Measurements from ENCODE around the gene IL17RC. TPM values are rescaled to one million over a fixed set of nuclear protein-coding genes. Genes with fewer than 3 reads are reported as not detected.
"Not testable (repeated sequence)": the region's sequence is repeated elsewhere in the genome, so short reads cannot be mapped to it uniquely, and the experiment has no call there.

The IL17RC gene
- total and polyA plus RNA-seq, 2 donors (not counting 3 experiments of a cell fraction or from before 2014, with no cell fraction given) = 18.7 to 19.9 TPM

DNA sequence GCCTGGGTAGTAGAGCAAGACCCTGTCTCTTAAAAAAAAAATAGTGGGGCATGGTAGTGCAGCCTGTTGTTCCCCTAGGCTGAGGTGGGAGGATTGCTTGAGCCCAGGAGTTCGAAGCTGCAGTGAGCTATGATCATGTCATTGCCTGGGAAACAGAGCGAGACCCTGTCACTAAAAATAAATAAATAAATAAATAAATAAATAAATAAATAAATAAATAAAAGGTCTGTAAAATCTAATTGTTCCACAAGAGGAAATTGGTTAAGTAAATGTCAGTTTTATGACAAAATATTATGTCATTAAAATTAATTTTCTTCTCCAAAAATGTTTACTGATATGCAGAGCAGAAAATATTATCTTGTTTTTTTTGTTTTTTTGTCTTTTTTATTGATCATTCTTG is 22.1 kb downstream of the IL17RC start:
- FAIRE-seq (no peak), DNase-seq (ENCODE audit: low read depth, low spot score) (no peak)
- Histone ChIP-seq H3K36me3 (ENCODE audit: control insufficient read depth in 2 of 2, extremely low read depth in 1 of 2, insufficient read depth in 2 of 2, low read length in 2 of 2) (peaks cover 2 to 9% of the 10 kb centered on the region in 2 experiments), H2AFZ (ENCODE audit: low read depth, low read length) (no peak overlapping the region), H3K79me2 (ENCODE audit: control insufficient read depth, insufficient read depth, low read length) (no peaks in the 10 kb centered on the region), H3K27me3 (ENCODE audit: control insufficient read depth in 2 of 2, insufficient read depth in 2 of 2, low read length in 2 of 2) (no peaks in the 10 kb centered on the region), H3K9me1 (replicated peaks; ENCODE audit: control insufficient read depth, extremely low read depth, insufficient read depth, low read length) (no peaks in the 10 kb centered on the region), H3K9ac (replicated peaks; ENCODE audit: extremely low read depth, insufficient read depth, low read length) (no peak overlapping the region), H4K20me1 (replicated peaks; ENCODE audit: control insufficient read depth, extremely low read depth, insufficient read depth, low read length) (no peaks in the 10 kb centered on the region), H3K4me2 (ENCODE audit: insufficient read depth, low read length) (no peak overlapping the region), H3K9me3 (replicated peaks; ENCODE audit: control insufficient read depth, insufficient read depth, low read length) (no peaks in the 10 kb centered on the region), H3K4me1 (ENCODE audit: control insufficient read depth, extremely low read depth, insufficient read depth, low read length) (peaks cover 8% of the 10 kb centered on the region), H3K27ac (ENCODE audit: insufficient read depth, low read depth, low read length) (no peak overlapping the region), H3K4me3 (replicated peaks in 1 of 3; ENCODE audit: insufficient read depth in 1 of 3, low read depth in 1 of 3, low read length in 3 of 3) (no peak overlapping the region)
- intact Hi-C loops (cut with micrococcal nuclease) = loop anchor here (10.0 kb wide), 2 partner anchors 434 to 796 kb away; no protein-coding TSS in a partner anchor
- dilution Hi-C loops (cut with MboI; ENCODE audit: extremely low pct_ligation_motif_present, low sequenced_read_pairs) = no loop called here
- ChIA-PET CTCF (interaction anchor here (1.1 kb wide), 1 partner anchor 8 kb away, joined by 5 read pairs; no protein-coding TSS in a partner anchor), POLR2A (no interaction called here)
- TF ChIP-seq POLR2AphosphoS5 (IDR thresholded peaks at IDR 0.05; ENCODE audit: insufficient read depth, low read depth, low read length) (no peak), EZH2 (IDR thresholded peaks at IDR 0.05; ENCODE audit: borderline replicate concordance, low read depth, low read length, severe bottlenecking) (no peak), POLR2A (IDR thresholded peaks at IDR 0.05; ENCODE audit: low read depth, low read length) (no peak), FOS (IDR thresholded peaks at IDR 0.05; ENCODE audit: borderline replicate concordance, insufficient read depth, low read length) (no peak), MYC (IDR thresholded peaks at IDR 0.05; ENCODE audit: low read depth, low read length) (no peak), JUN (IDR thresholded peaks at IDR 0.05; ENCODE audit: borderline replicate concordance, insufficient read depth, insufficient read length, low read depth) (no peak), GATA2 (IDR thresholded peaks at IDR 0.05; ENCODE audit: insufficient read depth, insufficient read length, low read depth, low read length) (no peak)
- TF ChIP-seq, protein P1, sequence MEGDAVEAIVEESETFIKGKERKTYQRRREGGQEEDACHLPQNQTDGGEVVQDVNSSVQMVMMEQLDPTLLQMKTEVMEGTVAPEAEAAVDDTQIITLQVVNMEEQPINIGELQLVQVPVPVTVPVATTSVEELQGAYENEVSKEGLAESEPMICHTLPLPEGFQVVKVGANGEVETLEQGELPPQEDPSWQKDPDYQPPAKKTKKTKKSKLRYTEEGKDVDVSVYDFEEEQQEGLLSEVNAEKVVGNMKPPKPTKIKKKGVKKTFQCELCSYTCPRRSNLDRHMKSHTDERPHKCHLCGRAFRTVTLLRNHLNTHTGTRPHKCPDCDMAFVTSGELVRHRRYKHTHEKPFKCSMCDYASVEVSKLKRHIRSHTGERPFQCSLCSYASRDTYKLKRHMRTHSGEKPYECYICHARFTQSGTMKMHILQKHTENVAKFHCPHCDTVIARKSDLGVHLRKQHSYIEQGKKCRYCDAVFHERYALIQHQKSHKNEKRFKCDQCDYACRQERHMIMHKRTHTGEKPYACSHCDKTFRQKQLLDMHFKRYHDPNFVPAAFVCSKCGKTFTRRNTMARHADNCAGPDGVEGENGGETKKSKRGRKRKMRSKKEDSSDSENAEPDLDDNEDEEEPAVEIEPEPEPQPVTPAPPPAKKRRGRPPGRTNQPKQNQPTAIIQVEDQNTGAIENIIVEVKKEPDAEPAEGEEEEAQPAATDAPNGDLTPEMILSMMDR (IDR thresholded peaks at IDR 0.05; ENCODE audit: extremely low read depth in 1 of 2, insufficient read depth in 1 of 2, low read depth in 1 of 2, low read length in 2 of 2) = no peak
- TF ChIP-seq, protein P2, sequence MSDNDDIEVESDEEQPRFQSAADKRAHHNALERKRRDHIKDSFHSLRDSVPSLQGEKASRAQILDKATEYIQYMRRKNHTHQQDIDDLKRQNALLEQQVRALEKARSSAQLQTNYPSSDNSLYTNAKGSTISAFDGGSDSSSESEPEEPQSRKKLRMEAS (IDR thresholded peaks at IDR 0.05; ENCODE audit: insufficient read depth, insufficient read length) = no peak
- BruUV-seq (replicated peaks) = no TSS peak

- H3K9me1 ChIP-seq (replicated peaks; ENCODE audit: control insufficient read depth, extremely low read depth, insufficient read depth, low read length); H3K79me2 ChIP-seq (ENCODE audit: control insufficient read depth, insufficient read depth, low read length); BruUV-seq (replicated peaks); H3K27me3 ChIP-seq (ENCODE audit: control insufficient read depth in 2 of 2, insufficient read depth in 2 of 2, low read length in 2 of 2); H3K4me2 ChIP-seq (ENCODE audit: insufficient read depth, low read length); H4K20me1 ChIP-seq (replicated peaks; ENCODE audit: control insufficient read depth, extremely low read depth, insufficient read depth, low read length); H2AFZ ChIP-seq (ENCODE audit: low read depth, low read length); DNase-seq (ENCODE audit: low read depth, low spot score); FAIRE-seq; H3K27ac ChIP-seq (ENCODE audit: insufficient read depth, low read depth, low read length); CTCF ChIA-PET; H3K4me1 ChIP-seq (ENCODE audit: control insufficient read depth, extremely low read depth, insufficient read depth, low read length); POLR2A ChIA-PET; H3K36me3 ChIP-seq (ENCODE audit: control insufficient read depth in 2 of 2, extremely low read depth in 1 of 2, insufficient read depth in 2 of 2, low read length in 2 of 2); dilution Hi-C loops (cut with MboI; ENCODE audit: extremely low pct_ligation_motif_present, low sequenced_read_pairs); H3K9ac ChIP-seq (replicated peaks; ENCODE audit: extremely low read depth, insufficient read depth, low read length); H3K9me3 ChIP-seq (replicated peaks; ENCODE audit: control insufficient read depth, insufficient read depth, low read length); H3K4me3 ChIP-seq (replicated peaks in 1 of 3; ENCODE audit: insufficient read depth in 1 of 3, low read depth in 1 of 3, low read length in 3 of 3): not testable (repeated sequence)
- intact Hi-C loops (cut with micrococcal nuclease) = loop anchor here (10.0 kb wide), 2 partner anchors 435 to 795 kb away; no protein-coding TSS in a partner anchor
Observed at GRCh38 chr3:9939906-9940305, 23.0 kb downstream of the IL17RC start.

Data from endothelial cell of umbilical vein (primary cell).